ENCODE measurements around the gene TSPAN2.
A peak's percentile ranks its signal among the peaks of the same experiment; 100 is the strongest.

The TSPAN2 gene

GRCh38 chr1:115099693-115100050, 10.4 kb upstream of the TSPAN2 start:
- DNase-seq (ENCODE audit: low read depth), result peak; percentile 65
- TF ChIP-seq CTCF (IDR thresholded peaks at IDR 0.05; ENCODE audit: insufficient read depth, low read depth, low read length, missing control alignments), result no peak
- H3K4me3 ChIP-seq (ENCODE audit: low read length), result no peak overlapping the region

- no peak for DNase-seq (ENCODE audit: low read depth)
- no peak for TF ChIP-seq CTCF (IDR thresholded peaks at IDR 0.05; ENCODE audit: insufficient read depth, low read depth, low read length, missing control alignments)
- H3K4me3 ChIP-seq (ENCODE audit: low read length), result no peak overlapping the region
Measured at GRCh38 chr1:115098979-115099692, 9.8 kb upstream of the TSPAN2 start.

- no peak for DNase-seq (ENCODE audit: low read depth)
- no peak for TF ChIP-seq CTCF (IDR thresholded peaks at IDR 0.05; ENCODE audit: insufficient read depth, low read depth, low read length, missing control alignments)
- no peak overlapping the region for H3K4me3 ChIP-seq (ENCODE audit: low read length)
Measured at GRCh38 chr1:115092175-115092574, 2.9 kb upstream of the TSPAN2 start.

- no peak overlapping the region for H3K4me3 ChIP-seq (ENCODE audit: low read length)
- no peak for DNase-seq (ENCODE audit: low read depth)
- no peak for TF ChIP-seq CTCF (IDR thresholded peaks at IDR 0.05; ENCODE audit: insufficient read depth, low read depth, low read length, missing control alignments)
Measured at GRCh38 chr1:115091572-115091971, 2.3 kb upstream of the TSPAN2 start.

- H3K4me3 ChIP-seq (ENCODE audit: low read length), result no peak overlapping the region
- TF ChIP-seq CTCF (IDR thresholded peaks at IDR 0.05; ENCODE audit: insufficient read depth, low read depth, low read length, missing control alignments), result no peak
- no peak for DNase-seq (ENCODE audit: low read depth)
Measured at GRCh38 chr1:115090956-115091355, 1.7 kb upstream of the TSPAN2 start.

GRCh38 chr1:115090540-115090939, 1.2 kb upstream of the TSPAN2 start:
- H3K4me3 ChIP-seq (ENCODE audit: low read length), result no peak overlapping the region
- no peak for TF ChIP-seq CTCF (IDR thresholded peaks at IDR 0.05; ENCODE audit: insufficient read depth, low read depth, low read length, missing control alignments)

GRCh38 chr1:115090186-115090490, 835 bp upstream of the TSPAN2 start:
- DNase-seq (ENCODE audit: low read depth), result no peak
- H3K4me3 ChIP-seq (ENCODE audit: low read length), result no peak overlapping the region
- no peak for TF ChIP-seq CTCF (IDR thresholded peaks at IDR 0.05; ENCODE audit: insufficient read depth, low read depth, low read length, missing control alignments)

More at GRCh38 chr1:115090540-115090939, 1.2 kb upstream of the TSPAN2 start:
- DNase-seq (ENCODE audit: low read depth), result no peak
